Glomerular endothelial cell (primary cell): Measurements from ENCODE around the gene ACAN. TPM values are rescaled to one million over a fixed set of nuclear protein-coding genes. Genes with fewer than 3 reads are reported as not detected.

ENCODE experiments used
- DNase-seq: peaks from one replicate; pipeline ENCODE4 v3.0.0-alpha.2; 2011; ENCODE audit warnings: low read depth, low spot score; ENCODE audit errors: extremely low read depth
- total RNA-seq: library from RNA; depleted of rRNA; stranded (reverse); fragments of >200 nt; gene quantifications from 2 replicates; pipeline ENCODE4 v1.2.3, GENCODE V29; 2015

ACAN gene
- total RNA-seq, 1 donor from 2014 or later = 2.2 TPM

DNA sequence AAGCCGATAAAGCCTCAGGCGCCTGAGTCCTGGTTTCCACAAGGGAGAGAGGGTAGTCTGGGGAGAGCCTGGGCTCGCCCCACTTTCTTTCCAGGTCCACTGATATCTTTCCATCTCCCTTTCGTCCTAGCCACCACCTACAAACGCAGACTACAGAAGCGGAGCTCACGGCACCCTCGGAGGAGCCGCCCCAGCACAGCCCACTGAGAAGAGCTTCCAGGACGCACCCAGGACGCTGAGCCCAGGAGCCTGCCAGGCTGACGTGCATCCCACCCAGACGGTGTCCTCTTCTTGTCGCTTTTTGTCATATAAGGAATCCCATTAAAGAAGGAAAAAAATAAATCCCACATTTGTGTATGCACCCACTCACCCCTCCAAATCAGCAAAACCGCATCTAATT, 71.0 kb downstream of the ACAN start:
- no peak for DNase-seq

DNA sequence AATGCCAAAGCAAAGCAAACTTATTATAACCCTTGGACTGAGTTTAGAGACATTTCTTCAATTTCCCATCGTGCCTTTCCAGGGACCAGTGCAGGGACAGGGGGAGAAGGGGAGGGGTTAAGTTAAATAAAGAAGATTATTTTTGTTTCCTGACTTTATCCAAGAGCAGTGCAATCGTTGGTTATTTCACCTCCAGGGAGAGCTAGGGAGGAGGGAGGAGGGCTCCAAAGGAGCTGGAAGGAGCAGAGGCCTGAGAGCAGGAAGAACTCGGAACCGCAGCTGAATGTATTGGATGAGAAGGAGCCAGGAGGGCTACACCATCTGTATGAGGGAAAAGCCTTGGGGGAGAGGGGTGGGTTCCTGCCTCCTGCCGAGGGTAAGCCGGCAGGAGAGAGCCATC, 71.4 kb downstream of the ACAN start:
- no peak for DNase-seq

DNA sequence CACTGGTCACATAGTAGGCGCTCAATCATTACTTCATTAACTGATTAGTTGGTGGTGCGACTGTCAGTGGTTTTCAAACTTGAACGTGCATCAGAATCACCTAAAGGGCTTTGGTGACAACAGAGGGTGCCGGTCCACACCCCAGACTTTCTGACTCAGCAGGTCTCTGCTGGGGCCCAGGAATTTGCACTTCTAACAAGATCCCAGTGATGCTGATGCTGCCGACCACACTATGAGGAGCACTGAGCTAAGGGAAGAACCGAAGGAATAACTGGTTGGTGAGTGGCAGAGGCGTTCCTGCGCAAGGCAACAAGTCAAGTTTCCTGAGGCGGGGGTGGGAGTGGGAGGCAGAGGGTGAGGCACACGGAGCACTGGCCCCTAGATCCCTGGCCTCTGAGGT, 73.3 kb downstream of the ACAN start:
- no peak for DNase-seq

DNA sequence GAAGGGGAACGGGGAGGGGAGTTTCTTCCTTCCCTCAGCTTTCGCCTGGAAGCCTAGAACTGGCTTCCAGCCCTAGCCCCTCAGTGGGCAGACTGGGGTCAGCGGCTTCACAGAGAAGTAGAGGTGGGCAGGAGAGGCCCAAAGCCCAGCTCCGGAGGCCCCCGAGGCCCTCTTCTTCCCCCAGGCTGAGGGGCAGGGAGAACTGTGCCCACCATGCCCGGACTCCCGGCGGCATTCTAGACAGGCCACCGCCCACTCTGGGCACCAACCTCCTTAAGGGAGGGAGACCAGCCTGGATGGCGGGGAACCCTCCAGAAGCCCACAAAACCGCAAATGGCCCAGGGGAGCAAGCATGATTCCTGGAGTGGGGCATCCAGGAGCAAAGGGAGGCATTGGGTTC, 74.2 kb downstream of the ACAN start:
- DNase-seq = no peak

DNA sequence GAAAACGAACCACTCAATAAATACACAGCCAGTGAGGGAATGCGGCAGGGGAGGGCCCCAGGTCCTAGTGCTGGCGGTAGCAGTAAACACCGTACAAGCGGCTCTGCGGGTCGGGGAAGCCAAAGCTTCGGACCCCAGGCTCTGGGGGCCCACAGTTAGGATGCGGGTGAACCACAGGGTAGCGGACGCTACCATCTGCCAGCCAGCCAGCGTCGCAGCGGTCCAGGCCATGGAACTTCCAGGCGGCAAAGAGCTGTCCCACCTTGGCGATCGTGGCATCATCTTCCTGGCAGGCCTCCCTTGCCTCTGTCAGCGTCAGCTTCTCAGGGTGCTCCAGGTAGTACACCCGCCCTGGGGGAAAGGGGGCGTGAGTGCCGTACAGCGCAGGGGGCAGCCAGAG, 74.7 kb downstream of the ACAN start:
- DNase-seq = no peak

DNA sequence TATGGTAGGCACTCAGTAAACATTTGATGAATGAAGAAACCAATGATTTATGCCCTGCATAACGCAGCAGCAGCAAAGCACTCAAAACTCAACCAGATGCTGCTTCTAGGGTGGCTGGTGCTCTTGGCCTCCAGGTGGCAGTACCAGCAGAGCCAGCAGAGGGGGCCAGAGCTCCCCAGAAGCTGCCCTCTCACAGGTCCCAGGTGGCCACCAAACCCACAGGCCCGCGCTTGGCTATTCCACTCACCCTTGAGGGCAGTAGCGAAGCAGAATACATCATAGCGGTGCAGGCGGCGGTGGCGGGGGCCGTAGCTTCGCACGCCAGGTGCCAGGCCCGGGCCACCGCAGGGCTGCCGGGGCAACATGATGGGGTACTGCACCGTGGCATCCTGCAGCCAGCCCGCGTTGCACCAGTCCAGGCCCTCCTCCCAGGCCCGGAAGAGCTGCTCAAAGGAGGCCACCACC, 75.5 kb downstream of the ACAN start:
- no peak for DNase-seq

DNA sequence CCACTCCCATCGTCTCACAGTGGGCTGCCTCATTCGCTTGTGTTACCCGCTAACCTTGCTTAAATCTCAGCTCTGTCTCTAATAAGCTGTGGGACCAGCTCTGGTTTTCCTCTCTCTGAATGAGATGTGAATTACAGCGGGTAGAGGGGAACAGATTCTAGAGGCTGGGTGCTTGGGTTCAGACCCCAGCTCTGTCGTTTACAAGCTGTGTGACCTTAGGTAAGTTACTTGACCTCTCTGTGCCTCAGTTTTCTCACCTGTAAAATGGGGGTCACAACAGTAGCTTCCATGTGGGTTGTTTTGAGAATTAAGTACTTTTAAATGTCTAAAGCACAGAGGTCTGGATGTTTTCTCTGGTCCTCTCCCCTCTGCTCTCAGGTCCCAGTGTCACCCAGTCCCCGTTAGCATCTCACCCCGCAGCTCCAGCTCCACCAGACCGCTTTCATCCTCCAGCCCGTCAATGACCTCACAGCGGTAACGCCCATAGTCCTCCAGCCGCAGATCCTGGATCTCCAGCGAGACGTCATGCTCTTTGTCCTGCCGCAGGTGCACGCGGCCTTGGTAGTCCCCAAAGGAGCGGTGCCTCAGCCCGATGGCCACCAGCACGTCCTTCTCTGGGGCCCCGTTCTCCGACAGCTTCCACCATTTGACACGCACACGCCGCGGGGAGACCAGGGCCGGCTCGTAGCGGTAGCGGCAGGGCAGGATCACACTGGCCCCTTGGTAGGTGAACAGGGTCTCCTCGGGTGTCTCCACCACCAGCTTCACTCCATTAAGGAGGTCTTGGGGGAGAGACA, 77.9 kb downstream of the ACAN start:
- no peak for DNase-seq

DNA sequence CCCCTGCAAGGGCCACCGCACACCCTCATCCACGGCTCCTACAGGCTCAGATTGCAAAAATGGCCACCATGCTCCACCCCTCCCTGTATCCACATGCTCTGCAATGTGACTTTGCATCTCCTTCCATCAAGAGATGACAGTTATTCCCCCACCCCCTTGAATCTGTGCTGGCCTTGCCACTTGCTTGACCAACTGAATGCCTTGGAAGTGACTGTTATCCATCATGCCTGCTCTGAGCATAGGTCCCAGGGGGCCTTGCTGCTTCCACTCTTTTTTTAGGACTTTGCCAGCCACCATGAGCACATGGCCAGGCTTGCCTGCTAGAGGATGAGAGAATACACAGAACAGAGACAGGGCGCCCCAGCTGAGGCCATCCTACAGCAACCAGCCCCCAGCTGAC, 78.5 kb downstream of the ACAN start:
- DNase-seq = no peak

DNA sequence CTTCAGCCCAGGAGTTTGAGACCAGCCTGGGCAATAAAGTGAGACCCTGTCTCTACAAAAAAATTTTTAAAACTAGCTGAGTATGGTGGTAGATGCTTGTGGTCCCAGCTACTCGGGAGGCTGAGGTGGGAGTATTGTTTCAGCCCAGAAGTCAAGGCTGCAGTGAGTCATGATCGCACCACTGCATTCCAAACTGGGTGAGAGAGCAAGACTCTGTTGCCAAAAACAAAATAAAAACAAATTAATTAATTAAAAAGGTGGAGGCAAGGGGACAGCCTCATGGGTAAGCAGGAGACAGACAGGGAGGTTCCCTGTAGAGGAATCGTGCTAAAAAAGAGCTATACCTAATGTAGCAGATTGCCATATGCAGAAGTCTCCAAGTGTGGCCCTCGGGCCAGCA, 79.5 kb downstream of the ACAN start:
- no peak for DNase-seq

DNA sequence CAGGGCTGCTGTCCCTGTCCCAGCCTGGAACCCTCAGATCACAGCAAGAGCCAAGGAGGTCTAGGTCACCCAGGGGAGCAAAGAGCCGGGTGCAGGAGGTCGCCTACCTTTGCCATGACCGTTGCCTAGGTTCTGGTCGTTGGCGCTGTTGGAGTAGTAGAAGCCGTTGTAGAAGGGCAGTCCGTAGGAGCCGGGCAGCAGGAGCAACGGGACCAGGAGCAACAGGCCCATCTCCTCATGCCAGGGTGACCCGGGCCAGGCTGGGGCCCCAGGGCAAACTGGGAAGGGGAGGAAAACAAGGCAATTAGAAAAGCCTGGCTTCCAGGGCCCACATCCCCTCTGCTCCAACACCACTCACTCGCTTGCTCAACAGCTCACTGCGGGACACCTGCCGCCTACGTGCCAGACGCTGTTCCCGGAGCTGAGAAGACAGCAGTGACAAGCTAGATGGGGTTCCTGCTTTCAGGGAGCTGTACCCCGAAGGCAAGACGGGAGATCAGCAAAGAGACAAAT, 83.9 kb downstream of the ACAN start:
- DNase-seq = no peak

DNA sequence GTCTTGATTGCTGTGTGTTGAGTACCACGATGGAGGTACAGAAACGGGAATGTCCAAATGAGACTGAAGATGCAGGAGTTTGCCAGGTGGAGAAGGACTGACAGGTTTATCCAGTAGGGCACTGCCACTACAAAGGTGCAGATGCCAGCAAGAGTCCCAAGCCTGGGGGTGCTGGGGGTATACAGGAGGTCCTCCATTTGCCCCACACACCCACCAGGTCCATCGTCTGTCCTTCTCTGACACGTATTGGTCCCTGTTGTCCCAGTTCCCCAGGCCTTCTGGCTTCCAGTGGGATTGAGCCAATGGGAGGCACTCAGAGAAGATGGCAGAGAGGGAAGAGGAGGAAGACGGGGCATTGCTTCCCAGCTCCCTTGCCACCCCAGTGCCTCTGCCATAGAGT, 85.5 kb downstream of the ACAN start:
- no peak for DNase-seq

DNA sequence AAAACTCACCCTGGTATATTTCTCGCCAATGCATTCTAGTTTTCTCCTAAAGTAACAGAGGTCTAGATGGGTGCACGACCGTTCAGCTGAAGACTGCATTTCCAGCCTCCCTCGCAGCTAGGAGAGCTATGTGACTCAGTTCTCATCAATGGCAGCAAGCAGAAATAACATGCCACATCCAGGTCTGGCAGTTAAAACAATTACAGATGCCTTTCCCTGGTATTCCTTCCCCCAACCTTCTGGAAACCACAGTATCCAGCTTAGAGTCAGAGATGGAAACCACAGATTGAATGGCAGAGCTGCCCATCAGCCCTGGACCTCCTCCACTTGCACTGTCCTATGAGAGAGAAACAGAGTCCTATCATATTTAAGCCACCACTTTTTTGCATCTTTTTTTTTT, 87.3 kb downstream of the ACAN start:
- DNase-seq = no peak

DNA sequence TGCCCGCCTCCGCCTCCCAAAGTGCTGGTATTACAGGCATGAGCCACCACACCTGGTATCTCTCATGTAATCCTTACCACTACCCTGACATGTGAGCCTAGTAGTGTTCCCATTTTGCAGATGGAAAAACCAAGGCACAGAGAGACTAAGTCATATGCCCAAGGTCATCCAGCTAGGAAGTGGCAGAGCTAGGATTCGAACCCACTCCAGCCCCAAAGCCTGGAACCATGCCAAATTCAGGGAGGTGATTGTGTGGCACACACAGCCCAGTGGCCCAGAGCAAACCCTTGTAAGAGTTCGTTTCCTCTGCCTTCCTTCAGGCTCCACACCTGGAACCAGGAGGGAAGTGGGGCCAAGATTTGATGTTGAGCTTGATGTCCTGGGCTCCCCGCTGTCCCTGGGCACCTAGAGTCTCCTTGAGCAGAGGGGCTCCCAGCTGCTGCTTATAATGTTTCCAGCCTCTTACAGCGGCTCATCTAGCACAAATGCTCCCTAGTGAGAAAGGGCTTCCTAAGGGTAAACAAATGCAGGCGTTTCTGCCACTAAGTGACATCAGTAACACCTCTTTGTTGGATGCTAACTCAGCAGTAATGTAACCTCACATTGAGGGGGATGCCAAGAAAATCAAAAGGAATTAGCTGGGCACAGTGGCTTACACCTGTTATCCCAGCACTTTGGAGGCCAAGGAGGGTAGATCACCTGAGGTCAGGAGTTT, 88.5 kb downstream of the ACAN start:
- no peak for DNase-seq

DNA sequence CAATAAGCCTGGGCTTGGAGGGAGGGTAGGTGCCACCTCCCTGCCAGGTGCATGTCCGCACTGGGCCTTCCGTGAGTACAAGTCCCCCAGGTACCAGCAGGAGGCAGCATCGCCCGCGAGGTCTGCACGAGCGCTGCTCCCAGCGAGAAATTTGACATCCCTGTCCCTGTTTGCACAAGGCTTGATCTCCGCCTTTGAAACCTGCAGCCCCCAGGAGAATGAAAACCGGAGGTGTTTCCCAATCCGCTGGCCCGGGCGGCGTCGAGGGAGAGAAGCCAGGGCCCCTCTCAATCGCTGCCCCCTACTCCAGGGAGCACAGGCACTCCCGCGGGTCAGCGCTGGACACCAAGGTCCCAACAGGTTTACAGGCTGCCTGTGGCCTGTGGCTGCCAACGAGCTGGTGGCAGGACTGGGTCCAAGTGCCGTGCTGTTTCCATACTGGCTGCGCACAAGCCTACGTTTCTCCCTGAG, 91.1 kb downstream of the ACAN start:
- no peak for DNase-seq

DNA sequence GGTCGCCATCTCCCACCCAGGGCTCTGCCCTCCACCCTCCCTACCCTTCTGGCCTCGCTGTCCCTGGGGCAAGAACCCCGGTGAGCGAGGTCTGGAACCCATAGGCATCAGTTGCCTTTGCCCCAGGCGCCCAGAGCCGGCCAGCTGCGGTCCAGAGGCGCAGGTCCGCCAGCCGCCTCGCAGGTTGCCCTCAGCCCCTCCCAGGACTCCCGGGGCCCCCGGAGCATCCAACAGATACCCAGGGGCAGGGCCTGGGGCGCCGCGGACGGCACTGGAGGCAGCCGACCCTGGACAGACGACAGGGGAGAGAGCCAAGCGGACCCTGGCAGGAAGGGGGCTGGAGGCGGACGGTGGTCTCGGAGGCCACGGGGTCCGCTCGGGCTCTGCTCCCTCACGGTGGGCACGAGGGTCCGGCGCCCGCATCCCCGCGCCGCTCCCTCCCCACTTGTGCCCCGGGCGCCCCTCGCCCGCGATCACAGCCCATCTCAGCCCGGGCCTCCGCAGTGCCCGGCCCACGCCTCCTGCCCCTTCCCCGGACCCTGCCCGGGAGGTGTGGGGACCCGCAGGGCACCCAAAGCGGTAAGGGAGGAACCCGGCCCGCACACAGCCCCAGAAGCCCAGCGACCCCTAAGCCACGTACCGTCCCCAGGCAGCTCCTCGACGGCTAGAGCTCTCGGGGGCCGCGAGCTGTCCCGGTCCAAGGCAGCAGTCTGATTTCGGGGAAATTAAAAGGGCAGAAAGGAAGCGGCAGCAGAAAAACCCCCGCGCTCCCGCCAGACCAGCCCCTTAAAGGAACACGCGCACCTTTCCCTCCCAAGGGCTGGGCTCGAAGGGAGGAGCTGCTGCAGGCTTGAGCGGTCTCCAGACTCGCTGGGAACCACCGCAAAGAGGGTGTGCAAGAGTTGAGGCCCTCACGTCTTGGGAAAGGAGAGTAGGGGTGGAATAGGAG, 91.9 kb downstream of the ACAN start, which contains the start of gene HAPLN3:
Gene HAPLN3, minus strand, starts transcription at position 726 of the 949 bp plus-strand sequence. CDS start 8,246 bp downstream, outside the sequence.
- DNase-seq = no peak

DNA sequence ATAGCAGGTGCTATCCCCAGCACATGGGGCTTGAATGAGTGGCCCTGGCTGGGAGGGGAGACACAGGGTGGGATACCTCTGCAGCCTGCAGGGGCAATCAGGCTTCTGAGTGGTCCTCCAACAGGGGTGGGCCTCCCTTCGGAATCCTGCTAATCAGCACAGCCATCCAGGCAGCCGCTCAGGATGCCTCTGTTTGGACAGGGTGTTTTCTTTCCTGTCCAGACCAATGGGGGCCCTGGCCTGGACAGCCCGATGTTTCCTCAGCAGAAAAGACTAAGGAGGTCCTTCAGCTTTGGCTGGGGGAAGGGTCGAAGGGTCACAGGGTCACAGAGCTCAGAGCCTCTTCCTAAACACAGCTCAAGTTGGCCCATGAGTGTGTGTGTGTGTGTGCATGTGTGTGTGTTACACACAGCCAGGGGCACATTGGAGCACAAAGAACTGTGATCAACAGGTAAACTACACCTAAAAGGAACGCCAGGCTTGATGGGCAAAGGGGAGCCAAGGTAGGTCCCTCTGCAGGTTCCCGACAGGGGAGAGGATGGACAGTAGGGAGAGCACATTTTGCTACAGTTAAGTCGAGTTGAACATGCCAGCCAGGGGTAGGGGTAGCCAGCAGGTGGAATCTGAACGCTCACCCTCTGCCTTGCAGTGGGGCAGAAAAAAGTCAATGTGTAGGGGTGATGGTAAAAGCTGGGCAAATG, 93.2 kb downstream of the ACAN start:
- DNase-seq = no peak

DNA sequence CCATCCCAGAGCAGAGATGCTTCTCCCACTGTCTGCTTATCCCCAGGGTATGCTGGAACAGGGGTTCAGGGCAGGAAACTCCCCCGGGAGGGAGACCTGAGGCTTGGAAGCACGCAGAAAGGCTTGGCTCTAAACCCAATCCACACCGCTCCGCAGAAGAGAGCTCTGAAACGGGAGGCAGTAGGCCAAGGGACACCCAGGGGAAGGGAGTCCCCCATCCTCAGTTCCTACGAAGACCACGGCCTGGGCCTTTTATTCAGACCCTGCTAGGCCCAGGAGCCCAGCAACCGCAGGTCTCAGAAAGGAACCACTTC, 93.9 kb downstream of the ACAN start:
- no peak for DNase-seq

DNA sequence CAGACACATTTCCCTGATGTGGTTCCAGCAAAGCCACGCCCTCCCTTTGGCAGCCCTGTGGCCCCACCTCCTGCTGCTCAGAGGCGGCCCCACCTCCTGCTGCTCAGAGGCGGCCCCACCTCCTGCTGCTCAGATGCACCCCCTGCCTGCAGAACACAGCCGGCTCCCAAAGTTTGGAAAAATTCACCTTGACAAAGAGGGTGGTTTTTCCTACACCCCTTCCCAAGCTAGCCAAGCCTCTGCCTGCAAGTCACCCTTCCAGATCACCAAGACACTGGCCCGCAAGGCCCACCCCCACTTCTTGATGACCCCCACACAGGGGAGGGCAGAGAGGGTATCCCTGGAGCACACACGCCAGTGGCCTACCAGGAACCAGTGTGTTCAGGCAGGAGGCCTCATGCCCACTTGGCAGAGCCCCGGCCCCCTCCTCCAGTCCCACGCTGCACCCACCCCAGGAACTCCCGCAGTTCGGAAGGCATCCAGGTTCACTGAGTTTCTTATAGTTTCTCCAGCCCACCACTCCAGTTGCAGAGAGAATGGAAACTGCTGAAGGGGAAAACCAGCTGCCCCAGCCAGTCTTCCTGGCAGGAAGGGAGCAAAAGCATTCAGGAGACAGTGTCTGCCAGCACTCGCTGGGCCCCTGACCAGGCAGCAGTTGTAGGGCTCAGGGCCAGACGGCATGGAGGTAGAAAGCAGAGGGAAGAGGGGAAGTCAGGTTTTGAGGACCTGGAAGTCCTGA, 94.4 kb downstream of the ACAN start:
- DNase-seq = no peak

DNA sequence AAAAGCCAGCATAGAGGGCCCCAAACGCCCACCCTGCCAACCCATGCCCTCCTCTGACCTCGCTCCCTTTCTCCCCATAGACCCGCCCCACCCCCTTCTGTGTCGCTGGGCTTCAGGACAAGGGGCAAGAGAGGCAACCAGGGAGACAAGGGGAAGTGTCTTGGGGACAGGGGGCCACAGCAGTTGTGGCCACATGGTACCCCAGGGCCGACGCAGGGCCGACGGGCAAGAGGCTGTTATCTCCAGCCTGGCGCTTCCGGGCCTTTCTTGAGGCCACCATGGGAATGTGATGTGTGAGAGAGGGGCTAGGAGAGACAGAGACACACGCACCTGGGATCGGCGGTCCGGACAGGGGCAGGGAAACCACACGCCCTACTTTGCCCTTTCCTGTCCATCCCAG, 95.5 kb downstream of the ACAN start:
- no peak for DNase-seq

DNA sequence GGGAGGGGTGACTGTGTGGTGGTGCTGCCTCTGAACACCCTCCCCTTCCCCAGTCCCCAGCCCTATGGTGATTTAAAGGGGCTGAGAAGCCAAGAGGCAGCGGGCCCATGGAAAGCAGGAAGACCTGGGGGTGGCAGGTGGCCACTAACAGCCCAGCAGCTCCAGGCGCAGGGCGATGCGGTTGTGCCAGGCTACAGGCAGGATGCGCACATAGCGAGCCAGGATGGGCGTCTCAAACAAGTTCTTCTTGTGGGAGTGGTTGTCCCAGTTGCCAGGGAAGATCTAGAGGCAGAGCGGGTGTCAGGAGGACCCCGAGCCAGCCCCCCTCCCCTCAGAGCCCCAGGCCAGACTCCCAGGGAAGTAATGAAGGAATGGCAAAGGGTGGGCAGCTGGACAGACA, 96.0 kb downstream of the ACAN start:
- no peak for DNase-seq
